Duodenal mucosa (tissue), 2 donors: ENCODE measurements around the gene DGKI.

Experiments used
- H3K27ac ChIP-seq: one replicate; pipeline ENCODE4 v1.7.0; 2013; ENCODE audit warnings: low read depth, low read length
- H3K27me3 ChIP-seq, 2 donors: one replicate each; pipeline ENCODE4 v1.7.0; 2013; ENCODE audit warnings: low read length in 2 of 2, control low read depth in 1 of 2; ENCODE audit not compliant: insufficient read depth in 2 of 2, control insufficient read depth in 1 of 2
- H3K36me3 ChIP-seq, 2 donors: one replicate each; pipeline ENCODE4 v1.7.0; 2013; ENCODE audit warnings: low read length in 2 of 2, control low read depth in 1 of 2; ENCODE audit not compliant: insufficient read depth in 2 of 2, control insufficient read depth in 1 of 2
- H3K4me1 ChIP-seq, 2 donors: one replicate each; pipeline ENCODE4 v1.7.0; 2013; ENCODE audit warnings: low read length in 2 of 2, control low read depth in 1 of 2; ENCODE audit not compliant: insufficient read depth in 2 of 2, control insufficient read depth in 1 of 2
- H3K4me3 ChIP-seq, 2 donors: one replicate each; pipeline ENCODE4 v1.7.0; 2013; ENCODE audit warnings: low read length in 2 of 2, low read depth in 1 of 2
- H3K9ac ChIP-seq, 2 donors: one replicate each; pipeline ENCODE4 v1.7.0; 2013; ENCODE audit warnings: low read length in 2 of 2, low read depth in 1 of 2
- H3K9me3 ChIP-seq, 2 donors: one replicate each; pipeline ENCODE4 v1.7.0; 2013; ENCODE audit warnings: low read length in 2 of 2, control low read depth in 1 of 2; ENCODE audit not compliant: control insufficient read depth in 1 of 2

DGKI gene

DNA sequence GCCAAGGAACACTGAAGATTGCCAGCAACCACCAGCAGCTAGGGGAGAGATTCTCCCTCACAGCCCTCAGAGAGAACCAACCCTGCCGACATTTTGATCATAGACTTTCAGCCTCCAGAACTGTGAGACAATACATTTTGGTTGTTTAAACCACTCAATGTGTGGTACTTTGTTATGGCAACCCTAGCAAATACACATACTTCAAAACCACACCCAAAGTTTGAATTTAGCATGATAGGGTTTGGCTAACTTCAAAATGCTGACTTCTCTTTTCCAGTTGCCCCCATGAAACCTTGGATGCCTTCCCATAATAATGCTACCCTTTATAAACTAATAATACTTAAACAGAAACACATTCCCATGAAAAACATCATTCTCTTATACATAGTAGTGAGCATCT, 149.8 kb downstream of the DGKI start:
- Histone ChIP-seq H3K36me3 (no peaks in the 10 kb centered on the region), H3K4me1 (no peaks in the 10 kb centered on the region), H3K9me3 (no peaks in the 10 kb centered on the region), H3K4me3 (no peak overlapping the region), H3K27me3 (no peaks in the 10 kb centered on the region), H3K27ac (no peak overlapping the region), H3K9ac (no peak overlapping the region)

DNA sequence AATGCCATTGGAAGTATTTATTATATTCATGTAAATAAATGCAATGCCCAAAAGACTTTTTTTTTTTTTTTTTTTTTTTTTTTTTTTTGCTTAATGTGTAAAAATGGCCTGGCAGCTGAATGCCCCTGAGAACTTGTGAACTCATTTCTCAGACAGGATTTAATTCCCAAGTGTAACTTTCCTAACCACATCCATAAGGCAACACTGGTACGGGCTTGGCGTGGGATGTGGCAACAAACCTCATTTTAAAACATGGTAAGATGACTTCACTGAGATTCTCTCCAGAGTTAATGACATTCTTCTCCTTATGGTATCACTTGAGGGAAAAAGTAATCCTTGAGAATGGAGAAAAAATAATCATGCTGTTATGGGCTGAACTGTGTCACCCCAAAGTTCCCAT, 150.4 kb downstream of the DGKI start:
- Histone ChIP-seq H3K4me3 (no peak overlapping the region), H3K27ac (no peak overlapping the region), H3K9ac (no peak overlapping the region), H3K36me3 (no peaks in the 10 kb centered on the region), H3K9me3 (no peaks in the 10 kb centered on the region), H3K27me3 (no peaks in the 10 kb centered on the region), H3K4me1 (no peaks in the 10 kb centered on the region)

- no peak overlapping the region for H3K9ac ChIP-seq
- no peak overlapping the region for H3K27ac ChIP-seq
- no peaks in the 10 kb centered on the region for H3K4me1 ChIP-seq
- no peaks in the 10 kb centered on the region for H3K9me3 ChIP-seq
- H3K27me3 ChIP-seq = no peaks in the 10 kb centered on the region
- no peaks in the 10 kb centered on the region for H3K36me3 ChIP-seq
- no peak overlapping the region for H3K4me3 ChIP-seq
Observed at GRCh38 chr7:137695942-137696341, 150.8 kb downstream of the DGKI start.

DNA sequence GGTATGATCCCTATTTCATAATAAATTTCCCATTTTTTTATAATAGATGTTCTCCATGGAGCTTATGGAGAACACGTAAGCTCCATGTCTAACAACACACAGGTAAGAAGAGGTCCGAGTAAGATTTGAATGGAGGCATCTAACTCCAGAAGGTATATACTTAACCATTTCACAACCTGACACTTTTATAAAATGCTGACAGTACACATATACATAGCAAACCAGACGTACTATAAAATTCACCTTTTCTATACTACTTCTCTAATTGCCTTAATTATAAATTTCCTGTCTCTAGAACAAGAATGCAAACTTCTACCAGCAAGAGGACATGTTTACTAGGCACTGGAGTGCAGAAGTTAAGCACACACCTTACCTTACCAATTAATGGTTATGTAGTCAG, 151.3 kb downstream of the DGKI start:
- no peak overlapping the region for H3K4me3 ChIP-seq
- H3K9ac ChIP-seq = no peak overlapping the region
- no peaks in the 10 kb centered on the region for H3K36me3 ChIP-seq
- H3K4me1 ChIP-seq = no peaks in the 10 kb centered on the region
- H3K27me3 ChIP-seq = no peaks in the 10 kb centered on the region
- no peak overlapping the region for H3K27ac ChIP-seq
- no peaks in the 10 kb centered on the region for H3K9me3 ChIP-seq

DNA sequence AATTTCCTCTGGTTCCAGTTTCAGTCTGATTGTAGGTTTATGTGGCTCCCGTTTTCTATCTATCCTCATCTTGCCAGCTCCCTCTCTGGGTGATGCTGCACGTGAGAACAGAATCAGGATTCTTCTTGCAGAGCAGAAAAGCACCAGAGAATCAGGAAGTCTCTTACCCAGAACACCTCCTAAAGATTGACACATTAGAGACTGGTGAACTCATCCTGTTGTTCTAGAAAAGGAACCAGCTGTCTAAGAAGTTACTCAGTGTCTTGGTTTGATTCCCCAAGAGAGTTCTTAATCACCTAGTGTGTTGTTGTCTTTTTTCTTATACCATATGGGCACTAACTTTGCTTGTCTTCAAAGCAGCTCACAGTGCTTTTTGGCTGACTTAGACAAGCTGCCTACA, 152.4 kb downstream of the DGKI start:
- H3K4me1 ChIP-seq = no peaks in the 10 kb centered on the region
- H3K36me3 ChIP-seq = no peaks in the 10 kb centered on the region
- no peak overlapping the region for H3K27ac ChIP-seq

GRCh38 chr7:137692399-137692798, 154.4 kb downstream of the DGKI start:
- H3K27me3 ChIP-seq = no peaks in the 10 kb centered on the region
- no peaks in the 10 kb centered on the region for H3K36me3 ChIP-seq
- no peak overlapping the region for H3K27ac ChIP-seq
- H3K4me1 ChIP-seq = no peaks in the 10 kb centered on the region
- H3K9ac ChIP-seq = no peak overlapping the region
- no peak overlapping the region for H3K4me3 ChIP-seq
- no peaks in the 10 kb centered on the region for H3K9me3 ChIP-seq

More for the DNA sequence above, 152.4 kb downstream of the DGKI start:
- Histone ChIP-seq H3K27me3 (no peaks in the 10 kb centered on the region), H3K9ac (no peak overlapping the region), H3K4me3 (no peak overlapping the region), H3K9me3 (no peaks in the 10 kb centered on the region)

GRCh38 chr7:137691566-137691965, 155.2 kb downstream of the DGKI start:
- Histone ChIP-seq H3K36me3 (no peaks in the 10 kb centered on the region), H3K9me3 (no peaks in the 10 kb centered on the region), H3K27ac (no peak overlapping the region), H3K9ac (no peak overlapping the region), H3K4me3 (no peak overlapping the region), H3K27me3 (no peaks in the 10 kb centered on the region), H3K4me1 (no peaks in the 10 kb centered on the region)

DNA sequence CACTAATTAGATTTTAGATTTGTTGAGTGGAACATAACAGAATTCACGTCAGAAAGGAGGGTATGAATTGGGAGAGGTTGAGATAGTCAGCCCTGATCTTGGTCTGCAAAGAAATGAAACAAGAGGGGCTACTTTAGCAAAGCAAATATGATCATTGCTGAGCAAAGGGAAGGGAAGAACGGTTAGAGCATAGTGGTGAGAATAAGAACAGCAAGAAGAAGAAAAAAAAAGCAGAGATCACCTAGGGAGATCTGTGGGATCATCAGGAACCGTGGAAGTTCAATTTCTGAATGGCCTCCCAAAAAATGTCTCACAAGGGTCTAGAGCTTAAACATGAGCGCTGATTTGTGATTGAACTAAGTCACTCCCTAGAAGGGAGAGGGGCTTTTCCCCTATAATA, 156.1 kb downstream of the DGKI start:
- H3K4me3 ChIP-seq = no peak overlapping the region
- no peaks in the 10 kb centered on the region for H3K9me3 ChIP-seq
- H3K9ac ChIP-seq = no peak overlapping the region
- no peaks in the 10 kb centered on the region for H3K4me1 ChIP-seq
- H3K27ac ChIP-seq = no peak overlapping the region
- no peaks in the 10 kb centered on the region for H3K27me3 ChIP-seq
- no peaks in the 10 kb centered on the region for H3K36me3 ChIP-seq

DNA sequence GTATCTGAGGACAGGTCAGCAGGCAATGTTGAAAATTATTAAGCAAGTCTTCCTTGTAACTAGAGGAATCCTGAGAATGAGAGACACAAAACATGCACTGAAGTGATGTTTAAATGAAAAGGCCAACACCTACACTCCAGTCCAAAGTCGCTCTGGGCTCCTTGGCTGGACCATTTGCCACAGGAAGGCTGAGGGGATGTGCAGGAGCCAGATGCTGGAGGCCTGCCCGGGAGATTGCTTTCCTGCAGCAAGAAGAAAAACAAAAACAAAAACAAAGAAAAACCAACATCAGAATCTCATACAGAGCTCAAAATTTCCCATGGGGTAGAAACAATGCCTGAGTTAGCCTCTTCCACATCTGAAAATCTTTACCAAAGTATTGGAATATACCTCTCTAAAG, 157.0 kb downstream of the DGKI start:
- Histone ChIP-seq H3K4me1 (no peaks in the 10 kb centered on the region), H3K36me3 (no peaks in the 10 kb centered on the region), H3K9me3 (no peaks in the 10 kb centered on the region), H3K9ac (no peak overlapping the region), H3K27me3 (no peaks in the 10 kb centered on the region), H3K4me3 (no peak overlapping the region), H3K27ac (no peak overlapping the region)

- Histone ChIP-seq H3K27me3 (no peaks in the 10 kb centered on the region), H3K27ac (no peak overlapping the region)
Observed at GRCh38 chr7:137687556-137688265, 159.1 kb downstream of the DGKI start.

More at GRCh38 chr7:137687556-137688265, 159.1 kb downstream of the DGKI start:
- H3K4me1 ChIP-seq = no peaks in the 10 kb centered on the region
- no peaks in the 10 kb centered on the region for H3K36me3 ChIP-seq
- H3K9me3 ChIP-seq = no peaks in the 10 kb centered on the region
- H3K4me3 ChIP-seq = no peak overlapping the region
- no peak overlapping the region for H3K9ac ChIP-seq
